GM10847 (cell line): ENCODE results near the gene MED29.

Experiments used
- POLR2A ChIP-seq: IDR thresholded peaks from 2 replicates; pipeline ENCODE4 v1.6.1; 2011; ENCODE audit not compliant: insufficient read length; ENCODE audit errors: extremely low read depth

Gene MED29

DNA sequence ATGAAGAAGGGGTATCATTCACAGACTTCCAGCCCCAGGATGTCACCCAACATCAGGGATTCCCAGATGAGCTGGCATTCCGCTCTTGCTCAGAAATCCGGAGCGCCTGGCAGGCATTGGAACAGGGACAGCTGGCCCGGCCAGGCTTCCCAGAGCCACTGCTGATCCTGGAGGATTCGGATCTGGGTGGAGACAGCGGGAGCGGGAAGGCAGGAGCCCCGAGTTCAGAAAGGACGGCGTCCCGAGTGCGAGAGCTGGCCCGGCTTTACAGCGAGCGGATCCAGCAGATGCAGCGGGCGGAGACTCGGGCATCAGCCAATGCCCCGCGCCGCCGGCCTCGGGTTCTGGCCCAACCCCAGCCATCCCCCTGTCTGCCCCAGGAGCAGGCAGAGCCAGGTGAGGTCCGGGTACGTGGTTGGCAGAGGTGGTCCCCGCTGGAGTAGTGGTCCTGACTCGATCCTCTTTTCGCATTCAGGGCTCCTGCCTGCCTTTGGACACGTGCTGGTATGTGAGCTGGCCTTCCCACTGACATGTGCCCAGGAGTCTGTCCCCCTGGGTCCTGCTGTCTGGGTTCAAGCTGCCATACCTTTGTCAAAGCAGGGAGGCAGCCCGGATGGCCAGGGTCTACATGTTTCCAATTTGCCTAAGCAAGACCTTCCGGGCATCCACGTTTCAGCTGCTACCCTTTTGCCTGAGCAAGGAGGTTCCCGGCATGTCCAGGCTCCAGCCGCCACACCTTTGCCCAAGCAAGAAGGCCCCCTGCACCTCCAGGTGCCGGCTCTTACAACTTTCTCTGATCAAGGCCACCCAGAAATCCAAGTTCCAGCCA is 32.3 kb downstream of the MED29 start:
- TF ChIP-seq POLR2A = no peak

DNA sequence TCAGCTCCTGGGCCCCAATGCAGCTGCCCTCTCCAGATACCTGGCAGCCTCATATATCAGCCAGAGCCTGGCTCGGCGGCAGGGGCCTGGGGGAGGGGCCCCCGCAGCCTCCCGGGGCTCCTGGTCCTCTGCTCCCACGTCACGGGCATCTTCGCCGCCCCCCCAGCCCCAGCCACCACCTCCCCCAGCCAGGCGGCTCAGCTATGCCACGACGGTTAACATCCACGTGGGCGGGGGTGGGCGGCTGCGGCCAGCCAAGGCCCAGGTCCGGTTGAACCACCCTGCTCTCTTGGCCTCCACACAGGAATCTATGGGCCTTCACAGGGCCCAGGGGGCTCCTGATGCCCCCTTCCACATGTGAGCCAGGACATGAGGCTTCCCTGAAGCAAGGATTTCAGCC is 33.8 kb downstream of the MED29 start:
- TF ChIP-seq POLR2A = no peak

DNA sequence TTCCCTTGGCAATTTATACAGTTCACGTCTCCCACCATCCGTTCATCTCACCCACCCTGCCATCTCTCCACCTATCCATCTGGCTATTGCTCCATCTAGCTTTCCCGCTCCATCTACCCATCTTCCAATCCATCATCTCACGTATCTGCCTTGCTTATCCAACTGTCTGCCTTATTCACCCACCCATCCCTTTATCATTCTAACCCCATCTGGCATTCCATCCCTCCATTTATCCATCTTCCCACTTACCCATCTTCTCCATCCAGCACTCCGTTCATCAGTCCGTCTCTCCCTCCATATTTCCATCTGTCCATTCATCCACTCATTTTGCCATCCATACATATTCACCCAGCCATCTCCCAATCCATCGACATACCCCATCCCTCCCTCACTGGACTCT is 34.6 kb downstream of the MED29 start:
- TF ChIP-seq POLR2A = no peak

DNA sequence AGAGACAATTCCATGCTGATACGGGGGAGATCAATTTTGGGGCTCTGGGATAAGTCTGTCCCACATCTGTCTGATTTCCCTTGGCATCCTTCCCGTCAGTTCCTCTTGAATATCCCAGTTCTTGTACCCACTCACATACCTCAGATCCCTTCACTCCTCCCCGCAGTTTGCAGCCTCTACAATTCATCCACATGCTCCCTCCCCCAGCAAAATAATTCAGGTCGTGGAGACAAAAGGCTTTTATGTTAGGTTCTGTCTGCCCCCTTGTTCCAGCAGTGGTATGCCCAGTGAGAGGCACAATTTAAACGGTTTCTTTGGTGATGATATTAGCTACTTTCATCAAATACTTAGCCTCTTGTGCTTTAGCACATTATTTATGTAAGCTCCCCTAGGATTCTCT is 35.0 kb downstream of the MED29 start:
- no peak for TF ChIP-seq POLR2A

DNA sequence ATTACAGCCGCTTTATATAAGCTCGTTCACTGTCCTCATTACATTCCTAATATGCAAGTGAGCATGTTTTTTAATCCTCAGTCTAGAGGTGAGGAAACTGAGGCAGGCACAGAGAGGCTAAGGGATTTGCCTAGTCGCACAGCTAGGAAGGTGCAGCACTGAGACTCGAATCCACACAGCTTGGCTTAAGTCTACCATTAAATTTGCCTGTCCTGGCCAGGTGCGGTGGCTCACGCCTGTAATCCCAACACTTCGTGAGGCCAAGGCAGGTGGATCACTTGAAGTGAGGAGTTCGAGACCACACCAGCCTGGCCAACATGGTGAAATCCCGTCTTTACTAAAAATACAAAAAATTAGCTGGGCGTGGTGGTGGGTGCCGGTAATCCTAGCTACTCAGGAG is 36.5 kb downstream of the MED29 start:
- no peak for TF ChIP-seq POLR2A

DNA sequence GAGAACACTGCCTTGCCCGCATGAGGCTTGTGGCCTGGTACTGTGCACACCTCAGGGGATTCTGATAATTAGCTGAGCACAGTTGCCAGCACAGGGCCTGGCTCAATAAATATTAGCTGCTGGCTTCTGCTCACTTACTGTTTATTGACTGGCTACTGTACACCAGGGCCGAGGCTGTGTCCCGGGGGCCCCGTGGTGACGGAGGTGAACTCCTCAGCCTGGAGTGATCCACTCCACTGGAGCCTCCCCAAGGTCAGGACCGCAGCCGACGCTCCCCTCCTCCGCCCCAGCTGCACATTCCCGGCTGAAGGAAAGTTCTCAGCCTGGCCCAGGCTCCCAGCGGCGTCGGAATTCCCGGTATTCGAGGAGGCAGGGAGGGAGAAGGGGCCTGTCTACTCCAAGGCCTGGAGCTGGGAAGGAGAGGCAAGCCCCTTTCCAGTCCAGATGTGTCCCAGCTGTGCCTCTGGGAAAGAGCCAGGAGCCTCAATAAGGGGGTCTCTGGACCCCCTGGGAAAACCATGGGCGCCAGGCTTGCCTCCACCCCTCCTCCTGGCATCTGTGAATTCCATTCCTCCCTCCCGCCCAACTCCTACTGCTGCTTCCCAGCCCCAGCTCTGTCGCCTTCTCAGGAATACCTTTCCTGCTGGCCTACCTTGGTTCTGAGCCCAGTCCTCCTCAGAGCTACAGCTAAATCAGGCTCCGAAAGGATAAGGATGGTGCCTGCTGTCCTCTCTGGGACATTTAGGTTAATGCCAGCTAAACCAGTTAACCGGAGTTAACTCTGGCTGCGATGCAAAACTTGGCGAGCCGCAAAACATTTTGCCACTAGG is 37.3 kb downstream of the MED29 start:
- no peak for TF ChIP-seq POLR2A

DNA sequence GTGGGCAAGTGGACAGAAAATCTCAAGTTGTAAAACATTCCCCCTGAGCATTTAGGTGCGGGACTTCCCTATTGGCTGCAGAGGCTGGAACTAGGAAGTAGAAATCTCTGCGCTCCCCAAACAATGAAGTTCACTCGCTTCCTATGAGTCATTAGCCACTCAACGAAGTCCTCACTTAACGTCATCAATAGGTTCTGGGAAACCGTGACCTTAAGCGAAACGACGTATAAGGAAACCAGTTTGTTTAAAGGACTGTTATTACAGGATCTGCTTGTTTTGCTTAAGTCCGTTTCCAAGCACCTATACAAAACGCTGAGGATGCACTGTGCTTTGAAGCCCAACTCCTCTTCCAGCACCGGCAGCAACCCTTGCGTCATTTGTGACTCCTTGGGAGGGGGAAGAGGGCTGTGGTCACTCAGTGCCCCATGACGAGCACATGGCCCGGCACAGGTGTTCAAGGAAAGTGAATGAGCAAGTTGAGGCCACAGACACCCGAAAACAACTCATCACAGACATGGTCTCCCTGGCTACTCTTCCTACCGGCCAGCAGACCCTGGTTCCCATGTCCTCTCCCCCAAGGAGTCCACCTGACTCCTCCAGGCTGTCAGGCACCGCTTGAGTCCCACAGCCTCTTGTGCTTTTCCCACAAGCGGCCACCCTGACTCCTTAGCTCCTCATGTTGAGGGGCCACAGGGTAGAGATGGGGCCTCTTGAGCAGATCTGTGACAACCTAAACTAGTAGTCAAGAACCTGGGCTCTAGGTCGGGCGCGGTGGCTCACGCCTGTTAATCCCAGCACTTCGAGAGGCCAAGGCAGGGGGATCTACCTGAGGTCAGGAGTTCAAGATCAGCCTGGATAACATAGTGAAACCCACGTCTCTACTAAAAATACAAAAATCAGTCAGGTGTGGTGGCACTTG is 39.8 kb downstream of the MED29 start:
- no peak for TF ChIP-seq POLR2A

DNA sequence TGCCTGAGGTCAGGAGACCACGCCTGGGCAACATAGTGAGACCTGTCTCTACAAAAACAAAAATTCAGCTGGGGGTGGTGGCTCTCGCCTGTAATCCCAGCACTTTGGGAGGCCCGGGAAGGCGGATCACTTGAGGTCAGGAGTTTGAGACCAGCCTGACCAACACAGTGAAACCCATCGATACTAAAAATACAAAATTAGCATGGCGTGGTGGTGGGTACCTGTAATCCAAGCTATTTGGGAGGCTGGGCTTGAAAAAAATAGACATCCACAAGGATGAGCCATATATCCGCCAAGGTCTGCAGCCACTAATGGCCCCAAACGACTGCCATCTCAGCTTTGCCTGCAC is 41.5 kb downstream of the MED29 start:
- TF ChIP-seq POLR2A = no peak

DNA sequence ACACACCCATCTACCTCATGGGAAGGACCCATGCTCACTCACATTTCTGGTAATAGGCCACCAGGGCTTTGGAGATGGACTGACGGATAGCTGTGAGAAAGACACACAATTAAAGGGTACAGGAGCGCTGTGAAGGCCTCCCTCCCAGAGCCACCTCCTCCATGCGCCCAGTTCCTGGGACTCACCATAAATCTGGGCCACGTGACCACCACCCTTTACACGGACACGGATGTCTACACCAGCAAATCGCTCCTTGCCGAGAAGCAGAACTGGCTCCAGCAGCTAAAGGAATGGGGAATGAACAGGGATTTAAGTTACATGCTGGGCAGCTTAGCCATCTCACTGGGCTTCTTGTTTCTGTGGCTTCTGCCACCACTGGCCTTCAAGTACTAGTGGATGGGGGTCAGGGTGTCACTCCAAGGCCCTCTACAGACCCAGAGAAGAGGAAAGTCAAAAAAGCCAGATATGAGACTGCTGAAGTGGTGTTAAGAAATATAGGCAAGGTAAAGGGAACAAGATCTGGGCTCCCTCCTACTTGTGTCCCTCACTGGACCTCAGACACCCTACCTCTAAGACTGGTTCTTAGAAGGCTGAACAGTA is 42.4 kb downstream of the MED29 start:
- TF ChIP-seq POLR2A = no peak

DNA sequence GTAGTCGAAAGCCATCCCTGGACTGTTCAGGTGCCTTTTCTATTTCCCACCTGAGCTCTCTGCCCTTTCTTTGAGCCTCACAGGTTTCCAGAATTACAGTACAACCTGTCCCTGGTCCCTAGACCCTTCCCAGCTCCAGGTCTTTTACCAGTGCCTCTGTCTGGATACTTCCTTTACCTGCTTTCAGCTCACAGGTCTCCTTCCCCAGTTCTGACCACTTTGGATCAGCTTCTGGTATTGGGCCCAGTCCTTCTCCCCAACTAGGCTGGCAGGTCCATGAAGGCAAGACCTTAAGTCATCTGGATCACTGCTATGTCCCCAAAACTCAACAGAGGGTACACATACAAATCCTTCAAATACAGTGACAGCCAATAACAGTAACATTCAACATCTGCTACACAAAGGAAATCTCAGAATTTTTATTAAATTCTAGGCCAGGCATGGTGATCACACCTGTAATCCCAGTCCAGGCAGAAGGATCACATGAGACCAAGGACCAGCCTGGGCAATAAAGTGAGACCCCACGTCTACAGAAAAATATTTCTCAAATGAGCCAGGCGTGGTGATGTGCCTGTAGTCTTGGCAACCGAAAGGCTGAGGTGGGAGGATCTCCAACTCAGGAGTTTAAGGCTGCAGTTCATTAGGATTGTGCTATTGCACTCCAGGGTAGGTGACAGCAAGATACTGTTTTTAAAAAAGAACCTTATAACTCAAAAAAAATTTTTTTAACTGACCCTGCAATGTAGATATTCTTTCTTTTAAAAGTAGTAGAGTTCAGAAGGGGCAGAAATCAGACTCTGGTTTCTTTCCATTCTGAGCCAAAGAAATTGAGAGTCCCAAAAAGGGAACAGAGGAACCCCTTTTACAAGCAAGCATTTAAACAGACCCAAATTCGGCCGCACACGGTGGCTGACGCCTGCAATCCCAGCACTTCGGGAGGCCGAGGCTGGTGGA is 43.2 kb downstream of the MED29 start:
- no peak for TF ChIP-seq POLR2A

DNA sequence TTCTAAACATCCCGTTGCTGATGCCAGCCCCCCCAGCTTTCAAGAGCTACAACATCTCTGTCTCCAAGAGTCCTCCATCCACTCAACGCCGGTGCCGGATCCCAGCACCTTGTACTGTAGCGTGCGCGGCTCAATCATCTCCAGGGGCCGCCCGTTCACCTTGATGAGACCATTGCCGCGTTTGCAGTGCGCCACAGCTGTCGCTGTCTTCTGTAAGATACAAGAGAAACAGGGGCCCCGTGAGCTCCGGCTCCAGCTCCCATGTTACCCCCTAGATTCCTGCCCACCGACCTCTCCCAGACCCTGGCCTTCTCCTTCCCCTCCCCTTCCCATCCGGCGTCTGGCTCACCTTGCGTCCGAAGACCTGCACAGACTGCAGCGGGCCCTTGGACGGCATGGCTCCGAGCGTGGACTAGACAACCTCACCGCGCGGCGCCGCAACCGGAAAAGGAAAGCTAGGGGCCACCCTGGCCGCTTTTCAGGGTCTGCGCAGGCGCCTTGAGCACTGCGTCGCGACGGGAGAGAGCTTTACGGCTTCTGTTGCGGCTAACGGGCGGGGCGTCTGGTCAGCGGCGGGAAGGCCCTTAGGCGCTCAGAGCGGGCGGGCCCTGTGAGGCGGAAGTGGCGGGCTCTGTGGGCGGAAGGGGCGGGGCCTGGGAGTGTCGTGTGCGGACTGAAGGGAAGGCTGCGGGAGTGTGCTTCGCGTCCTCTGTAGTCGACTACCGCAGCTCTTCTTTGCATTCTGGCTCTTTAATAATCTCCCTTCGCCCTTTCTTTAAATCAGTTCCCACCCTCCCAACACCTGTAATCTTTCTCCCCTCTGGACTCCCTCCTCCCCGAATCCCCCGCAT is 44.5 kb downstream of the MED29 start, which contains the start of gene RPS16:
RPS16 (minus strand) TSS at position 451 of the 851 bp plus-strand sequence; CDS start at position 397, 54 bp downstream.
- TF ChIP-seq POLR2A = peak; percentile 98

DNA sequence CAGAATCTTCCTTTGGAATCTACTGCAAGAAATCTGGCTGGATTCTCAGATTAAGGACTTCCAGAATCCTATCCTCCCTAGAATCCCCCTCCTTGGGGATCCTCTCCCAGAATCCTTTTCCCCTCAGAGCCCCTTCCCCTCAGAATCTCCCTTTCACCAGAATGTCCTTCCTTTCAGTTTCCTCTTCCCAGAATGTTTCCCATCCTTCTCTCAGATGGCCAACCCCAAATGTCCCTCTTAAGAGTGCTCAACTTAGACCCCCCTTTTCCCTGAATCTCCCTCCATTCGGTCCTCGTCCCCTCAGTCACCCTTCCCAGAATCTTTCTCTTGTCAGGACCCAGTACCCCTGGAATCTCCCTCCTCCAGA is 45.2 kb downstream of the MED29 start:
- TF ChIP-seq POLR2A = no peak
